ENCODE results near the gene CES3.

Gene CES3, protein sequence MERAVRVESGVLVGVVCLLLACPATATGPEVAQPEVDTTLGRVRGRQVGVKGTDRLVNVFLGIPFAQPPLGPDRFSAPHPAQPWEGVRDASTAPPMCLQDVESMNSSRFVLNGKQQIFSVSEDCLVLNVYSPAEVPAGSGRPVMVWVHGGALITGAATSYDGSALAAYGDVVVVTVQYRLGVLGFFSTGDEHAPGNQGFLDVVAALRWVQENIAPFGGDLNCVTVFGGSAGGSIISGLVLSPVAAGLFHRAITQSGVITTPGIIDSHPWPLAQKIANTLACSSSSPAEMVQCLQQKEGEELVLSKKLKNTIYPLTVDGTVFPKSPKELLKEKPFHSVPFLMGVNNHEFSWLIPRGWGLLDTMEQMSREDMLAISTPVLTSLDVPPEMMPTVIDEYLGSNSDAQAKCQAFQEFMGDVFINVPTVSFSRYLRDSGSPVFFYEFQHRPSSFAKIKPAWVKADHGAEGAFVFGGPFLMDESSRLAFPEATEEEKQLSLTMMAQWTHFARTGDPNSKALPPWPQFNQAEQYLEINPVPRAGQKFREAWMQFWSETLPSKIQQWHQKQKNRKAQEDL

DNA sequence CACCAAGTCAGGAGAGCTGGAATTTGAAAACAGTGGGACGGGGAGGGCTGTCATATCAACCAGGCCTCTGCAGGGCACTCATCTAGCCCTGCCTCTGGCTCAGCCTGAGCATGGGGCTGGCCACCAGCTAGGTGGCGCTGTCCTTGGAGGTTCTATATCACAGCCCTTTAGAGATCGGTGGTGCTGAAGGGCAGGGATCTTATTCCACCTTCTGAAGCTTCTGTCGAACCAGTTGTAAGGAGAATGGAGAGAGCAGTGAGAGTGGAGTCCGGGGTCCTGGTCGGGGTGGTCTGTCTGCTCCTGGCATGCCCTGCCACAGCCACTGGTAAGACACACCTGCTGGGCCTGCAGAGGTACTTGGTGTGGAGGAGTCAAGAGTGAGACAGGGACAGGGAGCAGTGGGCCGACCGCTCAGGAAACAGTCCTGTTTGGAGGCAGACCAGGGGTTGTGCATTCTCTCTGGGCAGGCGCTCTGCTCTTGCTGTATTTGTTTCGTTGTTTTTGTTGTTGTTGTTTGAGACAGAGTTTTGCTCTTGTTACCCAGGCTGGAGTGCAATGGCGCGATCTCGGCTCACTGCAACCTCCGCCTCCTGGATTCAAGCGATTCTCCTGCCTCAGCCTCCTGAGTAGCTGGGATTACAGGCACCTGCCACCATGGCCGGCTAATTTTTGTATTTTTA, at the start of gene CES3:
Gene CES3, plus strand, starts transcription at position 202 of the 680 bp plus-strand sequence. Its CDS starts 42 bp downstream, at position 244.
- in situ Hi-C loops (cut with MboI; ENCODE audit: low sequenced_read_pairs, unreplicated experiment) = loop anchor here (25.0 kb wide), 2 partner anchors 201 to 451 kb away; partner anchors contain the start of genes B3GNT9, FBXL8, HSF4 and NOL3
- DNase-seq (ENCODE audit: low spot score) = peak; percentile 77
- TF ChIP-seq, protein P1, sequence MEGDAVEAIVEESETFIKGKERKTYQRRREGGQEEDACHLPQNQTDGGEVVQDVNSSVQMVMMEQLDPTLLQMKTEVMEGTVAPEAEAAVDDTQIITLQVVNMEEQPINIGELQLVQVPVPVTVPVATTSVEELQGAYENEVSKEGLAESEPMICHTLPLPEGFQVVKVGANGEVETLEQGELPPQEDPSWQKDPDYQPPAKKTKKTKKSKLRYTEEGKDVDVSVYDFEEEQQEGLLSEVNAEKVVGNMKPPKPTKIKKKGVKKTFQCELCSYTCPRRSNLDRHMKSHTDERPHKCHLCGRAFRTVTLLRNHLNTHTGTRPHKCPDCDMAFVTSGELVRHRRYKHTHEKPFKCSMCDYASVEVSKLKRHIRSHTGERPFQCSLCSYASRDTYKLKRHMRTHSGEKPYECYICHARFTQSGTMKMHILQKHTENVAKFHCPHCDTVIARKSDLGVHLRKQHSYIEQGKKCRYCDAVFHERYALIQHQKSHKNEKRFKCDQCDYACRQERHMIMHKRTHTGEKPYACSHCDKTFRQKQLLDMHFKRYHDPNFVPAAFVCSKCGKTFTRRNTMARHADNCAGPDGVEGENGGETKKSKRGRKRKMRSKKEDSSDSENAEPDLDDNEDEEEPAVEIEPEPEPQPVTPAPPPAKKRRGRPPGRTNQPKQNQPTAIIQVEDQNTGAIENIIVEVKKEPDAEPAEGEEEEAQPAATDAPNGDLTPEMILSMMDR (IDR thresholded peaks at IDR 0.05; ENCODE audit: borderline replicate concordance, control extremely low read depth, extremely low read depth, insufficient read depth, missing control alignments) = peak; percentile 74

DNA sequence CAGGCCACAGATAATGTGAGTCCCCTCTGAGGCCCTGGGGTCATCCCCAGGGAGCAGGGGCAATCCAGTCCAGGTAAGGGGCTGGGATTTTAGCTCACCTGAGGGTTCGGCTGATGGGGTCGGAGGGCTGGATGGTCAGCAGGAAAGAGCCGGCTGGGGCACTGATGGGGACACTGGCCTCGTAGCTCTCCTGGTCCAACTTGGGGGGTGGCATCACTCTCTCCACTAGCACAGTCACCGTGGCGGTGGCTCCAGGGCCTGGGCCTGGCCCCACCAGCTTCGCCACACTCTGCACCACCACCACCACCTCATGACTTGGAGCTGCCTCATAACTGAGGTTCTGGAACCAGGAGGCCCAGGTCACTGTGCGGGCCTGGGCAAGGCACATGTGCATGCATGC, 49.3 kb upstream of the CES3 start:
- no peak for DNase-seq (ENCODE audit: low spot score)
- TF ChIP-seq, protein P1 (IDR thresholded peaks at IDR 0.05; ENCODE audit: borderline replicate concordance, control extremely low read depth, extremely low read depth, insufficient read depth, missing control alignments) = no peak
- in situ Hi-C loops (cut with MboI; ENCODE audit: low sequenced_read_pairs, unreplicated experiment) = no loop called here

DNA sequence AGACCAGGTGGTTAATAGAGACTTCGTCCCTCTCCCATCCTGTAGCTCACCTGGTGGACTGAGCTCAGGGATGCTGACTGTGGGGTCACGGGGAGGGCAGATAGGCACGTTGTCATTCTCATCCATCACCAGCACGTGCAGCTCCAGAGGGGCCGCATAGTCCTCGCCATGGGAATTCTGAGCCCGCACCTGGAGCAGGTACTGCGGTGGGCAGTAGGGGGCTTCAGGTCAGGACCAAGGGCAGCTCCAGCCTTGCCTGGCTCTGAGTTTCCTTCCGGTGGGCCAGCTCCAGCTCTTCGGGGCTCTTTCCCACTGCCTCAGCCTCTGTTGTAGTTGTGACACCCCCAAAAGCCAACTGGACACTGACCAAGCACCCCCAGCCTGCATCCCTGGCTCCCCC, 48.0 kb upstream of the CES3 start:
- in situ Hi-C loops (cut with MboI; ENCODE audit: low sequenced_read_pairs, unreplicated experiment) = no loop called here
- no peak for DNase-seq (ENCODE audit: low spot score)
- TF ChIP-seq, protein P1 (IDR thresholded peaks at IDR 0.05; ENCODE audit: borderline replicate concordance, control extremely low read depth, extremely low read depth, insufficient read depth, missing control alignments) = no peak

DNA sequence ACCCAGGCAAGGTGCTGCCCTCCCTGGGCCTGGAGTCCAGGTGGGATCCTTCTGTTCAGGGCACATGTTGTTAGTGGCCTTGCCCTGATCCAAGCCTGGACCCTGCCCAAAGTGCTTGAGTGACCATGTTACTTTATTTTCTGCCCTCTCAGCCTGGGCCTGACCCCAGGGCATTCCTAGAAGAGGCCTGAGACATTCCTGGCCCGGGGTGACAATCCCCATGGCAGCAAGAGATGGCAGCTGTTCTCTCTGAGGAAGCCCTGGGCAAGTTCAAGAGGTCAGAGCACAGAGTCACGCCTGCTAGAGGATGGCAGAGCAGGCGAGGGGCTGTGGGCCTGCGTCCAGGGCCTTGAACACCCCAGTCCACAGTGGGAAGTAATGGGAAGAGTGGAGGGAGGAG, 47.4 kb upstream of the CES3 start:
- DNase-seq (ENCODE audit: low spot score) = no peak
- in situ Hi-C loops (cut with MboI; ENCODE audit: low sequenced_read_pairs, unreplicated experiment) = no loop called here
- TF ChIP-seq, protein P1 (IDR thresholded peaks at IDR 0.05; ENCODE audit: borderline replicate concordance, control extremely low read depth, extremely low read depth, insufficient read depth, missing control alignments) = no peak

DNA sequence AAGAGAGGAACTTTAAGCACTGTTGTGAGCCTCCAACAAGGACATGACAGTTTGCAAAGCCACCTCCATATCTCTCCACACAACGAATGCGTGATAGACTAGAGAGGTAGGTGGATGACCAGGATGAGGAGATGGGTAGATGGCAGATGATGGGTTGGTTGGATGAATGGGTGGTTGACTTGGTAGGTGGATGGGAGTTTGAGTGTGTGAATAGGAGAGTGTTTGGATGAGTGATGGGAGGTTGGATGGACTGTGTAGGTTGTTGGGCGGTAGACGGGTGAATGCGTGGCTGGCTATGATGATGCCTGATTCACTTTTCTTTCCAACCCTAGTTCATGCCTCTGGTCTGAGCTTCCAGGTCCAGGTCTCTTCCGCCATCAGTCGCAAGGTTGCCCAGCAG, 46.5 kb upstream of the CES3 start:
- DNase-seq (ENCODE audit: low spot score) = no peak
- in situ Hi-C loops (cut with MboI; ENCODE audit: low sequenced_read_pairs, unreplicated experiment) = no loop called here
- TF ChIP-seq, protein P1 (IDR thresholded peaks at IDR 0.05; ENCODE audit: borderline replicate concordance, control extremely low read depth, extremely low read depth, insufficient read depth, missing control alignments) = no peak

DNA sequence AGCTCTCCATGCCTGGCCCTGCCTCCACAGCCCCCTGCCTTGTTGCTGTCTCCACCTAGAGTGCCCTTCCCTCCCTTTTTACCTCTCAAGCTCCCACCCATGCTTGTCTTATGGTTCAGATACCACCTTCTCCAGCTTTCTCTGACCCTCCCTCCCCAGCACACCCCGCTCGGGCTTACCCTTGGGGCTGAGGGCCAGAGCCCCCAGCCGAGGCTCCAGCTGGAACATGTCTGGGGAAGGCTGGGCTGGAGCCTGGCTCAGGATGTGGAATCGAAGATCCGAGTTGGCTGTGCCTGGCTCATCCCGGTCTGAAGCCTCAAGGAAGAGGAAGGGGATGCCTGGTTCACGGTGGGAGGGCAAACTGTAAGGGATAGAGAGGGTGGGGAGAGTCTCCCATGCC, 46.0 kb upstream of the CES3 start:
- in situ Hi-C loops (cut with MboI; ENCODE audit: low sequenced_read_pairs, unreplicated experiment) = no loop called here

More for the DNA sequence above, 46.0 kb upstream of the CES3 start:
- no peak for DNase-seq (ENCODE audit: low spot score)
- TF ChIP-seq, protein P1 (IDR thresholded peaks at IDR 0.05; ENCODE audit: borderline replicate concordance, control extremely low read depth, extremely low read depth, insufficient read depth, missing control alignments) = no peak
